GM12873 (cell line): ENCODE measurements around the gene RNF141.

Experiments
- TF ChIP-seq, protein P1 (sequence below): IDR thresholded peaks from 2 replicates; pipeline ENCODE4 v1.5.1; 2012; ENCODE audit warnings: low read depth, mild to moderate bottlenecking, moderate library complexity, low read length, control low read depth; ENCODE audit not compliant: insufficient read depth; ENCODE audit errors: missing control alignments

Gene RNF141

GRCh38 chr11:10568486-10568941 is 27.5 kb upstream of the RNF141 start, which contains the start of gene LYVE1:
Gene LYVE1, minus strand, starts transcription at chr11:10568665. Its CDS starts 133 bp downstream, at chr11:10568532.
- TF ChIP-seq, protein P1, sequence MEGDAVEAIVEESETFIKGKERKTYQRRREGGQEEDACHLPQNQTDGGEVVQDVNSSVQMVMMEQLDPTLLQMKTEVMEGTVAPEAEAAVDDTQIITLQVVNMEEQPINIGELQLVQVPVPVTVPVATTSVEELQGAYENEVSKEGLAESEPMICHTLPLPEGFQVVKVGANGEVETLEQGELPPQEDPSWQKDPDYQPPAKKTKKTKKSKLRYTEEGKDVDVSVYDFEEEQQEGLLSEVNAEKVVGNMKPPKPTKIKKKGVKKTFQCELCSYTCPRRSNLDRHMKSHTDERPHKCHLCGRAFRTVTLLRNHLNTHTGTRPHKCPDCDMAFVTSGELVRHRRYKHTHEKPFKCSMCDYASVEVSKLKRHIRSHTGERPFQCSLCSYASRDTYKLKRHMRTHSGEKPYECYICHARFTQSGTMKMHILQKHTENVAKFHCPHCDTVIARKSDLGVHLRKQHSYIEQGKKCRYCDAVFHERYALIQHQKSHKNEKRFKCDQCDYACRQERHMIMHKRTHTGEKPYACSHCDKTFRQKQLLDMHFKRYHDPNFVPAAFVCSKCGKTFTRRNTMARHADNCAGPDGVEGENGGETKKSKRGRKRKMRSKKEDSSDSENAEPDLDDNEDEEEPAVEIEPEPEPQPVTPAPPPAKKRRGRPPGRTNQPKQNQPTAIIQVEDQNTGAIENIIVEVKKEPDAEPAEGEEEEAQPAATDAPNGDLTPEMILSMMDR: no peak

DNA sequence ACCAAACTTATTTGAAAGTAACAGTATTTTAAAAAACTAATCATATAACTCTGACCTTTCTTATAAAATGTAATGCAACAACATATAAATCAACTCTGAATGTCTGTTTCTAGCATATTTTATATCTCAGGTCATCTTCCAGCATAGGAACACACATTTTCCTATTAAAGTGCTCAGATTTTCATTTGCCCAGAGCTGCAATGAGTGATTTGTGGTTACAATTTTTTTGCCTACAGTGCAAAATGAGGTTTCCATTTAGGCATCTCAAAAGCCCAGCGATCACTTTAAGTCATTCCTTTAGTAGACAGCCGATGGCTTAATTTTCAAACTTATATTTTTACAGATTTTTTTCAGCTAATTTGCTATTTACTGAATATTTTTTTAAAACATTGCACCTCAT is 26.5 kb upstream of the RNF141 start:
- TF ChIP-seq, protein P1: no peak

- TF ChIP-seq, protein P1: no peak
Observed at GRCh38 chr11:10566257-10566957, 25.4 kb upstream of the RNF141 start.

- TF ChIP-seq, protein P1: no peak
Observed at GRCh38 chr11:10565493-10565892, 24.5 kb upstream of the RNF141 start.

- TF ChIP-seq, protein P1: peak; percentile 41
Observed at GRCh38 chr11:10564696-10565318, 23.8 kb upstream of the RNF141 start.

DNA sequence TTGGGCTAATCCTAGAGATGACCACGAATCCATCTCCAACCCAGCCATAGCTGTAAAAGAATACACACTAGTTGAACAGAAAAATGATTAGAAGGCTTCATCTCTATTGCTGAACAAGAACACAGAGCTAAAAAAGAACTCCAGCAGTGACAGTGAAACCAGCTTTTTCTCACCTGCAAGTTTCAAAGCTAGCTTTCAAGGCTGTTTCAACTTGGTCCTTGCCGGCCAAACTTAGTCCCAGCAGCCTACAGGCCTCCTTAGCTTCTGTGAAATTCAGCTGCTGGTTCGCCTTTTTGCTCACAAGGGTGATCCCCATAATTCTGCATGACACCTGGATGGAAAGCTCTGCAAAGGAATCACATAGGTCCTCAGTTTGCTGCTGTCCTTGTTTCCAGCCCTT is 23.0 kb upstream of the RNF141 start:
- TF ChIP-seq, protein P1: no peak

DNA sequence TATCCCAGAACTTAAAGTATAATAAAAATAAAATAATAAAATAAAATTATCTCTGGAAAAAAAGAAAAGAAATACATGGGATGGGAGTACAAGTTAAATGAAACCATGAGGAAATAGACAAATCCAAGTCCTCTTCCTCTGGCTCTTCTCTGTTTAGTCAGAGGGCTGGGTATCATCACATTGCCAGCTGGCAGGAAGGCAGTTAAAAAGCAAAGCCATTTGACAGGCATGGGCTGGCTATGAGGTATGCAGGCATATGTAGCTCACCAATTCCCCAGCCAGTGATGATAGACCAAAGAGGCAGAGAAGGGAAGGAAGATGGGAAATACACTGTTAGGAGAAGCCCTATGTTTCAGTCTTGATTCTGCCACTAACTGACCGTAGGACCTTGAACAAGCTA is 21.0 kb upstream of the RNF141 start:
- TF ChIP-seq, protein P1: no peak
